CD4-positive, alpha-beta T cell (primary cell): ENCODE measurements around the gene SPINT1. TPM values are rescaled to one million over a fixed set of nuclear protein-coding genes. Genes with fewer than 3 reads are reported as not detected.

ENCODE experiments used
- ATAC-seq: fragments of 200-7000 bp; cut with Tn5 transposase; one replicate; pipeline ENCODE4 v1.10.0; 2022; ENCODE audit warnings: mild to moderate bottlenecking; ENCODE audit not compliant: poor library complexity
- CTCF ChIA-PET: fragments of 350-600 bp; sonication (Branson Sonifier 250); formaldehyde crosslinking; loops from one replicate; lab custom pipeline; 2021; ENCODE audit warnings: antibody characterized with exemption, inconsistent platforms; lab: Charles Lee
- POLR2A ChIA-PET: fragments of 350-600 bp; sonication (Branson Sonifier 250); formaldehyde crosslinking; loops from one replicate; lab custom pipeline; 2021; ENCODE audit warnings: antibody characterized with exemption, inconsistent platforms; lab: Charles Lee
- DNase-seq, 14 experiments: peaks; one replicate each; pipeline ENCODE4 v3.0.0-alpha.2; 2013 to 2020; ENCODE audit warnings: mixed read lengths in 2 of 14
- H3K27ac ChIP-seq, 2 donors: one replicate each; pipeline versions ENCODE4 v1.5.1 to v1.7.0; 2013; ENCODE audit warnings: low read length in 2 of 2, low read depth in 1 of 2, mild to moderate bottlenecking in 1 of 2
- H3K27me3 ChIP-seq, 2 experiments: 1 replicate in 1 of 2; 2 replicates in 1 of 2; pipeline versions ENCODE4 v1.6.1 to v1.7.0; 2013; ENCODE audit warnings: low read length in 2 of 2, control low read depth in 1 of 2, mild to moderate bottlenecking in 1 of 2, moderate library complexity in 1 of 2; ENCODE audit not compliant: insufficient read depth in 2 of 2, control insufficient read depth in 1 of 2
- H3K36me3 ChIP-seq: one replicate; pipeline ENCODE4 v1.6.1; 2013; ENCODE audit warnings: low read length, control low read depth; ENCODE audit not compliant: insufficient read depth
- H3K4me1 ChIP-seq: one replicate; pipeline ENCODE4 v1.6.1; 2013; ENCODE audit warnings: low read length, control low read depth; ENCODE audit not compliant: insufficient read depth
- H3K4me3 ChIP-seq: one replicate; pipeline ENCODE4 v1.5.1; 2013; ENCODE audit warnings: mild to moderate bottlenecking, low read length, moderate library complexity
- H3K9me3 ChIP-seq, 2 experiments: 1 replicate in 1 of 2; 2 replicates in 1 of 2; pipeline versions ENCODE4 v1.6.1 to v1.7.0; 2013; ENCODE audit warnings: low read length in 2 of 2, mild to moderate bottlenecking in 2 of 2, control low read depth in 1 of 2, moderate library complexity in 1 of 2; ENCODE audit not compliant: control insufficient read depth in 1 of 2, insufficient read depth in 1 of 2
- H3K27ac Mint-ChIP-seq: one replicate; pipeline ENCODE4 v1.8.0; 2020; ENCODE audit warnings: mixed read lengths
- H3K27me3 Mint-ChIP-seq: one replicate; pipeline ENCODE4 v1.8.0; 2021; ENCODE audit warnings: mixed read lengths
- H3K36me3 Mint-ChIP-seq: one replicate; pipeline ENCODE4 v1.8.0; 2021; ENCODE audit warnings: low read depth, mixed read lengths
- H3K4me1 Mint-ChIP-seq: one replicate; pipeline ENCODE4 v1.8.0; 2021; ENCODE audit warnings: low read depth, mixed read lengths
- H3K4me3 Mint-ChIP-seq: one replicate; pipeline ENCODE4 v1.8.0; 2020; ENCODE audit warnings: mild to moderate bottlenecking, mixed read lengths
- H3K9me3 Mint-ChIP-seq: one replicate; pipeline ENCODE4 v1.8.0; 2020; ENCODE audit warnings: mixed read lengths
- intact Hi-C, 2 experiments: fragments of 100-400 bp; cut with DNase I in 1 of 2; cut with micrococcal nuclease in 1 of 2; formaldehyde crosslinking; loops; one replicate each; pipeline versions ENCODE4 v1.15.1 to v1.9.0; 2023 to 2025; cut with DNase I, micrococcal nuclease
- total RNA-seq, 174 experiments: library from RNA in 2 of 174; stranded (reverse) in 2 of 174; gene quantifications; one replicate each; pipeline ENCODE4 v1.2.3 and lab custom pipeline; 2021 to 2026
- TF ChIP-seq, protein P1 (sequence below): fragments of 200-600 bp; IDR thresholded peaks from one replicate; pipeline ENCODE4 v1.8.0; 2022; ENCODE audit warnings: antibody characterized with exemption, mild to moderate bottlenecking

Gene SPINT1
- total RNA-seq, 2 experiments from 2014 or later, result 1.0 to 1.6 TPM

DNA sequence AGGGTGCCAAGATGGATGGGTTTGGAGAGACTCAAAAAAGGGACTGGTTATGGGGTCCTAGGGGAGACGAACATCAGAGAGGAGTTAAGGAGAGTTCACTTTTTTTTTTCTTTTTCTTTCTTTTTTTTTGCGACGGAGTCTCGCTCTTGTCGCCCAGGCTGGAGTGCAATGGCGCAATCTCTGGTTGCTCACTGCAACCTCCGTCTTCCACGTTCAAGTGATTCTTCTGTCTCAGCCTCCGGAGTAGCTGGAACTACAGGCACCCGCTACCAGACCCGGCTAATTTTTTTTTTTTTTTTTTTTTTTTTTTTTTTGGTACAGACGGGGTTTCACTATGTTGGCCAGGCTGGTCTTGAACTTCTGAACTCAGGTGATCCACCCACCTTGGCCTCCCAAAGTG lies 1.2 kb downstream of the SPINT1 start:
- H3K27me3 Mint-ChIP-seq, result peaks cover 9% of the 10 kb centered on the region
- ChIA-PET POLR2A (interaction anchor here (0.6 to 1.4 kb wide), 3 partner anchors 45 to 152 kb away, joined by 3 to 7 read pairs (median 3); partner anchors contain the start of gene VPS18), CTCF (interaction anchor here (0.7 to 1.0 kb wide), 2 partner anchors 13 to 49 kb away, joined by 5 read pairs; partner anchors contain the start of gene VPS18)
- DNase-seq, result no peak
- Histone ChIP-seq H3K4me1 (peaks cover 42% of the 10 kb centered on the region), H3K9me3 (no peaks in the 10 kb centered on the region), H3K27ac (no peak overlapping the region), H3K36me3 (no peaks in the 10 kb centered on the region), H3K4me3 (peak overlapping the region; percentile 61), H3K27me3 (peaks cover 0 to 10% of the 10 kb centered on the region in 2 experiments)
- peak overlapping the region; percentile 87 for H3K4me3 Mint-ChIP-seq
- no peaks in the 10 kb centered on the region for H3K36me3 Mint-ChIP-seq
- intact Hi-C loops, result no loop called here
- no peaks in the 10 kb centered on the region for H3K9me3 Mint-ChIP-seq
- ATAC-seq, result no peak
- TF ChIP-seq, protein P1, sequence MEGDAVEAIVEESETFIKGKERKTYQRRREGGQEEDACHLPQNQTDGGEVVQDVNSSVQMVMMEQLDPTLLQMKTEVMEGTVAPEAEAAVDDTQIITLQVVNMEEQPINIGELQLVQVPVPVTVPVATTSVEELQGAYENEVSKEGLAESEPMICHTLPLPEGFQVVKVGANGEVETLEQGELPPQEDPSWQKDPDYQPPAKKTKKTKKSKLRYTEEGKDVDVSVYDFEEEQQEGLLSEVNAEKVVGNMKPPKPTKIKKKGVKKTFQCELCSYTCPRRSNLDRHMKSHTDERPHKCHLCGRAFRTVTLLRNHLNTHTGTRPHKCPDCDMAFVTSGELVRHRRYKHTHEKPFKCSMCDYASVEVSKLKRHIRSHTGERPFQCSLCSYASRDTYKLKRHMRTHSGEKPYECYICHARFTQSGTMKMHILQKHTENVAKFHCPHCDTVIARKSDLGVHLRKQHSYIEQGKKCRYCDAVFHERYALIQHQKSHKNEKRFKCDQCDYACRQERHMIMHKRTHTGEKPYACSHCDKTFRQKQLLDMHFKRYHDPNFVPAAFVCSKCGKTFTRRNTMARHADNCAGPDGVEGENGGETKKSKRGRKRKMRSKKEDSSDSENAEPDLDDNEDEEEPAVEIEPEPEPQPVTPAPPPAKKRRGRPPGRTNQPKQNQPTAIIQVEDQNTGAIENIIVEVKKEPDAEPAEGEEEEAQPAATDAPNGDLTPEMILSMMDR, result no peak
- H3K27ac Mint-ChIP-seq, result peak overlapping the region; percentile 51
- peaks cover 34% of the 10 kb centered on the region for H3K4me1 Mint-ChIP-seq

DNA sequence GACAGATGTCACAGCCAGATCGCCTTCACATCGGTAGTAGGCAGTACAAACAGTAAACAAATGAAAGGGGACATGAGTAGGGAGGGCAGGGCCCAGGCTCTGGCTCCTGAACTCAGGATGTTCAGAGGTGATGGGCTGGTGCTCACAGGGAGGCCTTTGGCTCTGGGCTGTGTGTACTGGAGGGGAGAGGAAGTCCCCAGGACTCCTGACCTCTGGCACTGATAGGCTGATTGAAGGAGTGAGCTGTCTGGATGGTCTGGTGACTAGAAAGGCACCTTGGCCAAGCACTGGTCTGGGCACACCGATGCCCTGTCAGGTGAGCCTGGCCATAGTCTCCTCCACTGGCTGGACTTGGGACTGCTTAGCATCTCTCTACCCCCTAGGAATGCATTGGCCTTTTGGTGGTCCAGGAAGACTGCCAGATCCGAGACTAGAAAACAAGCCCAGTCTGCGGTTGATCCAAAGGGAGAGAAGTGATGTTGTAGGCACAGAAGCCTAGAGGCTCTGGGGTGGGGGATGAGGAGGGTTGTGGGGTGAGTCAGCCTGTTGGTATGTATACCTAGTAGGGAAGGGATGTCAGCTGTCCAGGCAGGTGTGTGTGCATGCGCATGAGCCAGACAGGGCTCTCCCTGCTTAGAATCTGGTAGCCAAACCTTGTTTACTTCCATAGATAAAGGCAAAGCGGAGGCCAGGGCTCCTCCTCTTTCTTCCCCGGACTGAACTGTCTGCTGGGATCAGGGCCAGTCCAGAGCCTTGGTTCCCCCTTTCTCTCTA lies 1.9 kb downstream of the SPINT1 start:
- no peaks in the 10 kb centered on the region for H3K36me3 Mint-ChIP-seq
- H3K9me3 Mint-ChIP-seq, result no peaks in the 10 kb centered on the region
- H3K27ac Mint-ChIP-seq, result no peak overlapping the region
- no peak for ATAC-seq
- H3K4me1 Mint-ChIP-seq, result peaks cover 34% of the 10 kb centered on the region
- intact Hi-C loops, result no loop called here
- POLR2A ChIA-PET, result interaction anchor here (0.6 kb wide), 1 partner anchor 152 kb away, joined by 3 read pairs; no protein-coding TSS in a partner anchor
- H3K27me3 Mint-ChIP-seq, result peaks cover 9% of the 10 kb centered on the region
- Histone ChIP-seq H3K9me3 (no peaks in the 10 kb centered on the region), H3K27me3 (peaks cover 0 to 10% of the 10 kb centered on the region in 2 experiments), H3K4me3 (no peak overlapping the region), H3K36me3 (no peaks in the 10 kb centered on the region), H3K4me1 (peaks cover 42% of the 10 kb centered on the region), H3K27ac (no peak overlapping the region)
- peak overlapping the region; percentile 34 for H3K4me3 Mint-ChIP-seq
- no peak for DNase-seq
- CTCF ChIA-PET, result interaction anchor here (0.7 kb wide), 1 partner anchor 49 kb away, joined by 5 read pairs; the partner anchor contains the start of gene VPS18
- TF ChIP-seq, protein P1, result no peak

DNA sequence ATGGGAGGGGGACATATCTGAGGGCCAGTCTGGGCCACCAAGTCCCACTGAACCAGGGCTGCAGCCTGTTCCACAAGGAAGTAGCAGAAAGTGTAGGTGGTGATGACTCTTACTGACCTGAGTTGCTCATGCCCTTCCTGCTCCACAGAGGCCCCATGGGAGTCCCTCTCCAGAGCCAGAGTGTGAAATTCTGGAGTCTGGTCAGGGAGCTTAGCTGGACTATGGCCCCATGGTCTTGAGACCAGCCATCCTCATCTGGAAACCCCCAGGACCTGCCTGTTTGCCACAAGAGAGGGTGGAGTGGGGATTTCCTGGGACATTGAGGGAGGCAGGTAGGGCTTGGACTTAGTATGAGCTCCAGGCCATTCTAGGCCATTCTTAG lies 3.0 kb downstream of the SPINT1 start:
- Histone ChIP-seq H3K27me3 (peaks cover 0 to 10% of the 10 kb centered on the region in 2 experiments), H3K9me3 (no peaks in the 10 kb centered on the region), H3K36me3 (no peaks in the 10 kb centered on the region), H3K4me1 (peaks cover 42% of the 10 kb centered on the region), H3K27ac (no peak overlapping the region), H3K4me3 (no peak overlapping the region)
- Mint-ChIP-seq H3K4me1 (peaks cover 34% of the 10 kb centered on the region), H3K4me3 (no peak overlapping the region), H3K9me3 (no peaks in the 10 kb centered on the region), H3K27ac (peak overlapping the region; percentile 0), H3K36me3 (no peaks in the 10 kb centered on the region), H3K27me3 (peaks cover 9% of the 10 kb centered on the region)
- DNase-seq, result no peak
- ChIA-PET POLR2A (no interaction called here), CTCF (no interaction called here)
- ATAC-seq, result no peak
- intact Hi-C loops, result no loop called here
- TF ChIP-seq, protein P1, result no peak
